Measurements from ENCODE around the gene FBXW2.

DNA sequence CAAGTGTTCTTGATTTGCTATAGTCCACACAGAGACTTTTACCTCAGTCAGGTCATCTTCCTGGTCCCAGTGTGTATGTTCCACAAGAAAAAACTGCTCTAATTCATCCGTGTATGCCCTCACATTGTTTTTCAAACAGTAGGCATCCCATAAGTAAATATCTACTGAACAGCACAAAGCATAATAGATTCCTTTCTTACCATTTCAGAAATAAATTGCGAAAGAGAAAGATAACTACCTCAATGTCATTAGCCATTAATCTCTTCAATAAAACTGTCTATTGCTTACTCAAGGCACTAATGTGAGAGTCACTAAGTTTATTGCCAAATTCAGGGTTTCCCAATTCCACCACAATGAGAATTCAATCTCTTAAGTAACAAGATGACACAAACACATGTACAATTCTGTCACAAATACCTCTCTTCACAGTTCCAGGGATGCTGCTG lies 9.6 kb downstream of the FBXW2 start:
- TF ChIP-seq POLR2AphosphoS5 (IDR thresholded peaks at IDR 0.05; ENCODE audit: insufficient read depth, low read depth, low read length) (no peak), POLR2A (IDR thresholded peaks at IDR 0.05; ENCODE audit: low read depth, low read length) (no peak)
- TF ChIP-seq, protein P1, sequence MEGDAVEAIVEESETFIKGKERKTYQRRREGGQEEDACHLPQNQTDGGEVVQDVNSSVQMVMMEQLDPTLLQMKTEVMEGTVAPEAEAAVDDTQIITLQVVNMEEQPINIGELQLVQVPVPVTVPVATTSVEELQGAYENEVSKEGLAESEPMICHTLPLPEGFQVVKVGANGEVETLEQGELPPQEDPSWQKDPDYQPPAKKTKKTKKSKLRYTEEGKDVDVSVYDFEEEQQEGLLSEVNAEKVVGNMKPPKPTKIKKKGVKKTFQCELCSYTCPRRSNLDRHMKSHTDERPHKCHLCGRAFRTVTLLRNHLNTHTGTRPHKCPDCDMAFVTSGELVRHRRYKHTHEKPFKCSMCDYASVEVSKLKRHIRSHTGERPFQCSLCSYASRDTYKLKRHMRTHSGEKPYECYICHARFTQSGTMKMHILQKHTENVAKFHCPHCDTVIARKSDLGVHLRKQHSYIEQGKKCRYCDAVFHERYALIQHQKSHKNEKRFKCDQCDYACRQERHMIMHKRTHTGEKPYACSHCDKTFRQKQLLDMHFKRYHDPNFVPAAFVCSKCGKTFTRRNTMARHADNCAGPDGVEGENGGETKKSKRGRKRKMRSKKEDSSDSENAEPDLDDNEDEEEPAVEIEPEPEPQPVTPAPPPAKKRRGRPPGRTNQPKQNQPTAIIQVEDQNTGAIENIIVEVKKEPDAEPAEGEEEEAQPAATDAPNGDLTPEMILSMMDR (IDR thresholded peaks at IDR 0.05; ENCODE audit: extremely low read depth in 1 of 2, insufficient read depth in 1 of 2, low read depth in 1 of 2, low read length in 2 of 2) = no peak
